ENCODE data around the gene PDXK. TPM values are rescaled to one million over a fixed set of nuclear protein-coding genes. Genes with fewer than 3 reads are reported as not detected.

PDXK gene
- total and polyA plus RNA-seq, 2 of the 8 experiments (the other 6 are each of a cell fraction or from before 2014, with no cell fraction given): 78.0 to 112 TPM

GRCh38 chr21:43676391-43676790 lies 42.5 kb upstream of the PDXK start (continued):
- TF ChIP-seq BACH1 (IDR thresholded peaks at IDR 0.05; ENCODE audit: low read length): no peak
- no peak for TF ChIP-seq GABPA (IDR thresholded peaks at IDR 0.05; ENCODE audit: borderline replicate concordance, insufficient read depth, low read length)
- no peak for TF ChIP-seq CHD1 (IDR thresholded peaks at IDR 0.05; ENCODE audit: low read depth, low read length)
- no peak for TF ChIP-seq TAF7 (optimal IDR thresholded peaks at IDR 0.05; ENCODE audit: borderline replicate concordance, low read depth, low read length)
- TF ChIP-seq ATF2 (IDR thresholded peaks at IDR 0.05; ENCODE audit: low read length): no peak
- TF ChIP-seq CBX8 (IDR thresholded peaks at IDR 0.05; ENCODE audit: borderline replicate concordance, low read depth, low read length): no peak

Measured in H1 (cell line).